SU-DHL-6 (cell line): ENCODE measurements around the gene PTPRA.

Experiments used
- EZH2phosphoT487 ChIP-seq: fragments of 200-600 bp; sonication (generic), shearing (Covaris generic); conservative IDR thresholded peaks from 2 replicates; pipeline ENCODE4 v1.6.1; 2018; ENCODE audit warnings: mild to moderate bottlenecking, antibody characterized with exemption, low read length, moderate library complexity, mixed read lengths
- TF ChIP-seq, protein P1 (sequence below): fragments of 200-600 bp; sonication (generic); IDR thresholded peaks from one replicate; pipeline ENCODE4 v1.5.1; 2017; ENCODE audit warnings: antibody characterized with exemption, mild to moderate bottlenecking, low read length, moderate library complexity; ENCODE audit not compliant: insufficient read depth, poor library complexity, severe bottlenecking

GRCh38 chr20:3037654-3038053, 164.4 kb downstream of the PTPRA start:
- no peak for TF ChIP-seq EZH2phosphoT487
- TF ChIP-seq, protein P1, sequence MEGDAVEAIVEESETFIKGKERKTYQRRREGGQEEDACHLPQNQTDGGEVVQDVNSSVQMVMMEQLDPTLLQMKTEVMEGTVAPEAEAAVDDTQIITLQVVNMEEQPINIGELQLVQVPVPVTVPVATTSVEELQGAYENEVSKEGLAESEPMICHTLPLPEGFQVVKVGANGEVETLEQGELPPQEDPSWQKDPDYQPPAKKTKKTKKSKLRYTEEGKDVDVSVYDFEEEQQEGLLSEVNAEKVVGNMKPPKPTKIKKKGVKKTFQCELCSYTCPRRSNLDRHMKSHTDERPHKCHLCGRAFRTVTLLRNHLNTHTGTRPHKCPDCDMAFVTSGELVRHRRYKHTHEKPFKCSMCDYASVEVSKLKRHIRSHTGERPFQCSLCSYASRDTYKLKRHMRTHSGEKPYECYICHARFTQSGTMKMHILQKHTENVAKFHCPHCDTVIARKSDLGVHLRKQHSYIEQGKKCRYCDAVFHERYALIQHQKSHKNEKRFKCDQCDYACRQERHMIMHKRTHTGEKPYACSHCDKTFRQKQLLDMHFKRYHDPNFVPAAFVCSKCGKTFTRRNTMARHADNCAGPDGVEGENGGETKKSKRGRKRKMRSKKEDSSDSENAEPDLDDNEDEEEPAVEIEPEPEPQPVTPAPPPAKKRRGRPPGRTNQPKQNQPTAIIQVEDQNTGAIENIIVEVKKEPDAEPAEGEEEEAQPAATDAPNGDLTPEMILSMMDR: no peak
